NCI-H524 (cell line): Measurements from ENCODE around the gene ANXA1.

Experiments used
- DNase-seq, 2 experiments: peaks; one replicate each; lab custom pipeline; 2025; lab: John Stamatoyannopoulos, UW

Gene ANXA1

DNA sequence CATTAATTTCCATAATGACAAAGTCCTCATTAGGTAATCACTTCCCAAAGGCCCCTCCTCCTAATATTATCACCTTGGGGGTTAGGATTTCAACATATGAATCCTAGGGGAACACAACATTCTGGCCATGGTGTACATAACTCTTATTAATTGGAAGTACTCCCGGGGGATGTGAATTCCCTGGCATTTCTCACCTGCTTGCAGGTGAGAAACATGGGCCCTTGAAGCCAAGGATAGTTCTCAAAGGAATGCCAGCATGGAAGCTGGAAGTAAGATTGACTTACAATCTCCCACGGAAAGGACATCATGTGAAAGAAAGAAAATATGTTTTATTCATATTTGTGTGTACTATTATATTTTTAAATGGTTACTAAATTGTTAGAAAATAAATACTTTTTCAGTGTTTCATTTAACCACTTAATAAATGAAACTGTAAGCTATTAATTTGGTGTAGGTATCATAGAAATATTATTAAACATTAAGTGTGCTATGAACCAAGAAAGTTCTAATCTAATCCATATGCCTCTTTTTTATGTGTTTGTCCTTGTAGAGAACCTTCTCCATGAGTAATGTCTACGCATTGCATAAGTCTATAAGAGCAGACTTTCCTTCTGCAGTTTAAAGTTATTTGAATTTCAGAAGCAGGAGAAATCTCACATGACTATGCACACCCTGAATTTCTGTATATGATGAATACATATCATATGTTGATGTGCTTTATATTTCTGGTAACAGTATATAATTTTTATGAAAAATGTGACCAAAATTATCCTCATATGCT, 59.4 kb downstream of the ANXA1 start:
- no peak for DNase-seq

DNA sequence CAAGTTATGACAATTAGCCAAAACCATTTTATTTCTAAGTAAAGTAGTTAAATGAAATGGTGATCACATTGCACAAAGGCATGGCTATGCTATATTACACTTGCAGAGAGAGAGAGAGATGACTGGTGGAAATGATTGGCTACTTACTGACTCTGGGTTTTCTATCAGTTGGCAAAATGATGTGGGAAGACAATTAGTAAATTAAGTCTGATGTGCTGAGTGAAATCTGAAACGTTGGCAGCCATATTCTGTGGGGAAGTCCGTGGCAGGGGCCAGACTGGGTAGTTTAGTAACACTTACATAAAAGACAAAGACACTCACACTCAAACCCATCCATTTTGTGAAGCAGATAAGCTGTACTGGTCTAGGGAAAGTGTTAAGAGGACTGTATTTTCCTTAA, 61.6 kb downstream of the ANXA1 start:
- no peak for DNase-seq

DNA sequence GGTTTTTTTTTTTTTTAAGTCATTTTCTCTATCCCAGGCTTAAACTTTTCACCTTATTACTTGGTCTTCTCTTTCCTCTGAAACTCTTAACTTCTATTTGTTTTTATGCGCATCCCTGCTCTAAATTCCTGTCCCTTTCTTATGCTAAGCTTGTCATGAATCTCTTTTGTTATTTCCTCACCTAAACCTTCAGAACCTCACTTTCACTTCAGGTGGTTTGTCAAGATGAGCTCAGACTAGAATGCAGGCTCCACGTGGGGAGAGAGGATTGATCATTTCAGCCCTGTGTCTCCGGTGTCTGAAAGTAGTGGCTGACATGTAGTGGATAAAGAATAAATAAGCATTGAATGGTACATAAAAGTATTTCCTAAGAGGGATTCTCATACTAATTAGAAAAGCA, 63.6 kb downstream of the ANXA1 start:
- no peak for DNase-seq

DNA sequence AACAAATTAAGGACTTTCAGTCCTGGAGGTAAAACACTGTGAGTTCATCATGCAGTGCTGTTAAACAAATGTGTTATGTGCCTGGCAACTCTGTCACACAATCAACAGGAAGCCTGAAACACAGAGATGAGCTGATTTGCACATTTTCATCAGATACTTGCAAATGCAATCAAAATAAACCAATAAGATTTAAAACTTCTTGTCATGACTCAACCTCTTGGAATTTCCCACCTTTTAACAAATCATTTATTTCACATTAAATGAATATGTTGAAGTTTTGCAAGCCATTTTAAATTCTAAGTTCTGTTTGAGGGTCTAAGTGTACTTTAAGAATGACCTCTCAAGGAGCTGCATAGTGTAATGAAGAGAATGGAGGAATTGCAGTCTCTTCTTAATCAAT, 64.4 kb downstream of the ANXA1 start:
- no peak for DNase-seq
